Endothelial cell of umbilical vein (primary cell): Measurements from ENCODE around the gene CCDC3.

ENCODE experiments used
- CTCF ChIP-seq, 2 donors: IDR thresholded peaks; 1 replicate in 1 of 2; 2 replicates in 1 of 2; pipeline ENCODE4 v1.5.1; 2011; ENCODE audit warnings: low read length in 2 of 2, mild to moderate bottlenecking in 2 of 2, moderate library complexity in 2 of 2, control low read depth in 1 of 2, inconsistent platforms in 1 of 2, low read depth in 1 of 2; ENCODE audit not compliant: insufficient read depth in 1 of 2; ENCODE audit errors: extremely low read depth in 1 of 2
- MAX ChIP-seq: IDR thresholded peaks from 2 replicates; pipeline ENCODE4 v1.6.1; 2011; ENCODE audit not compliant: insufficient read depth, insufficient read length

GRCh38 chr10:12980713-12981306, 20.7 kb downstream of the CCDC3 start:
- TF ChIP-seq CTCF (IDR thresholded peaks at IDR 0.05; ENCODE audit: extremely low read depth in 1 of 2, insufficient read depth in 1 of 2, low read depth in 1 of 2, low read length in 2 of 2) (no peak), MAX (no peak)
